Smooth muscle cell (in vitro differentiated cells): ENCODE results near the gene TEX14. TPM values are rescaled to one million over a fixed set of nuclear protein-coding genes. Genes with fewer than 3 reads are reported as not detected.

Experiments used
- DNase-seq: peaks from one replicate; lab custom pipeline; 2025; ENCODE audit not compliant: unreplicated experiment; lab: John Stamatoyannopoulos, UW
- H2AFZ ChIP-seq: fragments of 200-600 bp; sonication (generic); 2 replicates; pipeline ENCODE4 v1.6.0; 2016; ENCODE audit warnings: antibody characterized with exemption, low read depth, mild to moderate bottlenecking
- H3F3A ChIP-seq: fragments of 200-600 bp; sonication (generic); 2 replicates; pipeline ENCODE4 v1.6.0; 2017; ENCODE audit warnings: antibody characterized with exemption, low read depth
- H3K27ac ChIP-seq: fragments of 200-600 bp; sonication (generic); 2 replicates; pipeline ENCODE4 v1.5.1; 2016; ENCODE audit warnings: low read depth, mild to moderate bottlenecking
- H3K27me3 ChIP-seq: fragments of 200-600 bp; sonication (generic); 2 replicates; pipeline ENCODE4 v1.6.1; 2016; ENCODE audit warnings: low read depth, mild to moderate bottlenecking
- H3K36me3 ChIP-seq: fragments of 200-600 bp; sonication (generic); 2 replicates; pipeline ENCODE4 v1.5.1; 2016; ENCODE audit warnings: low read depth
- H3K4me1 ChIP-seq: fragments of 200-600 bp; sonication (generic); 2 replicates; pipeline ENCODE4 v1.5.1; 2016; ENCODE audit warnings: low read depth
- H3K4me2 ChIP-seq: fragments of 200-600 bp; sonication (generic); 2 replicates; pipeline ENCODE4 v1.6.0; 2016; ENCODE audit warnings: mild to moderate bottlenecking
- H3K4me3 ChIP-seq: fragments of 200-600 bp; sonication (generic); 2 replicates; pipeline ENCODE4 v1.5.1; 2016; ENCODE audit warnings: mild to moderate bottlenecking
- H3K79me2 ChIP-seq: fragments of 200-600 bp; sonication (generic); 2 replicates; pipeline ENCODE4 v1.6.0; 2016; ENCODE audit warnings: low read depth, mild to moderate bottlenecking
- H3K9ac ChIP-seq: fragments of 200-600 bp; sonication (generic); 2 replicates; pipeline ENCODE4 v1.6.0; 2016; ENCODE audit warnings: low read depth
- H3K9me3 ChIP-seq: fragments of 200-600 bp; sonication (generic); replicated peaks from 2 replicates; pipeline ENCODE4 v1.5.1; 2016; ENCODE audit warnings: low read depth
- H4K20me1 ChIP-seq: fragments of 200-600 bp; sonication (generic); 2 replicates; pipeline ENCODE4 v1.6.0; 2016; ENCODE audit warnings: low read depth
- CTCF ChIP-seq: fragments of 200-600 bp; sonication (generic); IDR thresholded peaks from 2 replicates; pipeline ENCODE4 v1.5.1; 2017; ENCODE audit warnings: borderline replicate concordance, mild to moderate bottlenecking, antibody characterized with exemption; ENCODE audit not compliant: insufficient read depth, poor library complexity, severe bottlenecking
- WGBS: methylation state at CpG from one replicate; pipeline ENCODE4 v1.1.7; 2016; ENCODE audit warnings: low lambda C conversion rate; 5-methylcytosine and 5-hydroxymethylcytosine counted together
- polyA plus RNA-seq: library from polyadenylated mRNA; unstranded; fragments of >200 nt; fragmentation: Nextera tagmentation; extraction: Ambion mirVana; gene quantifications from 2 replicates; pipeline ENCODE4 v1.2.1, GENCODE V29; 2016
- total RNA-seq: library from RNA; depleted of rRNA; stranded (reverse); fragments of >200 nt; gene quantifications from 2 replicates; pipeline ENCODE4 v1.2.3, GENCODE V29; 2014

TEX14 gene
- total and polyA plus RNA-seq, 2 experiments from 2014 or later, result 0.04 TPM; not detected in 1

- Histone ChIP-seq H3F3A (no peaks in the 10 kb centered on the region), H3K79me2 (no peaks in the 10 kb centered on the region), H2AFZ (no peak overlapping the region), H3K4me1 (no peaks in the 10 kb centered on the region), H4K20me1 (no peaks in the 10 kb centered on the region), H3K27ac (no peak overlapping the region), H3K4me3 (no peak overlapping the region), H3K27me3 (no peaks in the 10 kb centered on the region), H3K36me3 (no peaks in the 10 kb centered on the region), H3K4me2 (no peak overlapping the region), H3K9me3 (no peaks in the 10 kb centered on the region), H3K9ac (no peak overlapping the region)
- TF ChIP-seq CTCF, result no peak
- no peak for DNase-seq
- 91% methylated on average over 5 of the region's 5 CpGs for WGBS
Observed at GRCh38 chr17:58615768-58616659, 75.8 kb downstream of the TEX14 start.

GRCh38 chr17:58614859-58615459 is 76.9 kb downstream of the TEX14 start:
- no peaks in the 10 kb centered on the region for H3K27me3 ChIP-seq
- H3K4me3 ChIP-seq, result no peak overlapping the region
- TF ChIP-seq CTCF, result no peak
- no peaks in the 10 kb centered on the region for H3F3A ChIP-seq
- H3K27ac ChIP-seq, result no peak overlapping the region
- no peaks in the 10 kb centered on the region for H4K20me1 ChIP-seq
- no peak overlapping the region for H3K9ac ChIP-seq
- no peaks in the 10 kb centered on the region for H3K9me3 ChIP-seq
- 76% methylated on average over 7 of the region's 7 CpGs for WGBS
- no peaks in the 10 kb centered on the region for H3K4me1 ChIP-seq
- H3K36me3 ChIP-seq, result no peaks in the 10 kb centered on the region
- no peak overlapping the region for H3K4me2 ChIP-seq
- no peak for DNase-seq
- no peak overlapping the region for H2AFZ ChIP-seq
- no peaks in the 10 kb centered on the region for H3K79me2 ChIP-seq

GRCh38 chr17:58611331-58611730 is 80.5 kb downstream of the TEX14 start:
- no peak for TF ChIP-seq CTCF
- H3K27ac ChIP-seq, result no peak overlapping the region
- 91% methylated on average over 4 of the region's 4 CpGs for WGBS

More at GRCh38 chr17:58611331-58611730, 80.5 kb downstream of the TEX14 start:
- Histone ChIP-seq H3K4me2 (no peak overlapping the region), H3K9me3 (no peaks in the 10 kb centered on the region), H3K79me2 (no peaks in the 10 kb centered on the region), H2AFZ (no peak overlapping the region), H3F3A (no peaks in the 10 kb centered on the region), H4K20me1 (no peaks in the 10 kb centered on the region), H3K27me3 (no peaks in the 10 kb centered on the region), H3K4me1 (no peaks in the 10 kb centered on the region), H3K4me3 (no peak overlapping the region), H3K9ac (no peak overlapping the region), H3K36me3 (no peaks in the 10 kb centered on the region)
- DNase-seq, result no peak
